SW 1271 (cell line): ENCODE data around the gene CYB5D1.
A peak's percentile ranks its signal among the peaks of the same experiment; 100 is the strongest.
"Not testable (repeated sequence)": the region's sequence is repeated elsewhere in the genome, so short reads cannot be mapped to it uniquely, and the experiment has no call there.

Source experiments
- DNase-seq, 2 experiments: peaks; one replicate each; lab custom pipeline; 2025; lab: John Stamatoyannopoulos, UW

Gene CYB5D1

GRCh38 chr17:7856011-7856810, 1.6 kb upstream of the CYB5D1 start:
- DNase-seq: no peak

GRCh38 chr17:7856811-7857712, 741 bp upstream of the CYB5D1 start, which contains the start of gene NAA38:
TSS of gene NAA38 (minus strand) at chr17:7857559. CDS start at chr17:7857463, 96 bp downstream.
- DNase-seq: peak; percentile 98 to 99

DNA sequence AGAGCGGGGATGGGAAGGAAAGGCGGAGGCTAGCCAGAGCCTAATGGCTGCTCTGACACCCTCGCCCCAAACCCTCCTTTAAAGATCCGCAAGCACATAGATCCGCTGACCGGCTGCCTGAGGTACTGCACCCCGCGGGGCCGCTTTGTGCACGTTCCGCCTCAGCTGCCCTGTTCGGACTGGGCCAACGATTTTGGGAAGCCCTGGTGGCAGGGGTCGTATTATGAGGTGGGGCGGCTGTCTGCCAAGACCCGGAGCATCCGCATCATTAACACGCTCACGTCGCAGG, 663 bp downstream of the CYB5D1 start:
- DNase-seq: peak; percentile 28 to 61

- no peak for DNase-seq
These were observed 1.2 kb downstream of the CYB5D1 start for GRCh38 chr17:7859028-7859427.

DNA sequence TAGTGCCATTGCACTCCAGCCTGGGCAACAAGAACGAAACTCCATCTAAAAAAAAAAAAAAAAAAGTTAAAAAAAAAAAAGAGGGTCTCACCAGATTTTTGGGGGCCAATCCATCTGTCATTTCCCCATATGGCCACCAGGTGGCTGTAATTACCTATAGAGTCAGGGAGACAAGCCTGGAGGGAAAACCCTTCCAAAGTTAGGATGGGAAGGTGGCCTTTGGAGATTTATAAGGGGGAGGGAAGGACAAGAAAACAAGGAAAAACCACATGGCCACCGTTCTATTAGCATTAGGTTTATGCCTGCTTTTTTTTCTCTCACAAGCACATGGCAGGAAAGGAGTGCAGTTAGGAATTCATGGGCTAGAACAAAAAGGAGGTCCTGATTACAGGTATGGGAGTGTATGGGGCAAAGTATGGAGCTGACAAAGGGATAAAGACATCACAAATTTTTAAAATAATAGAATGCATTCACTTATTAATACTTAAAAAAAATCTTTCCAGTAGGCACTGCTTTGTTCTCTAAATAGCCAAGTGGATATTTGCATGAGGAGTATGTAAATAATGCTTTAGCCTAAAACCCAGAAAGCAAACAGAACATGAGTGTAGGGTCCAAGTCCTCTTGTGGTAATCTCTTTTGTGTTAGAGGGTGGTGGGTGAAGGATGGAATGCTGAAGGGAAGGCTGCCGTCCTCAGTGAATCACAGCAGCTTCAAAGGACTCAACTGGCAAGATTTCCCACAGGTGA, 5.1 kb downstream of the CYB5D1 start:
- DNase-seq: peak in 1 of 2 experiments; percentile 42

DNA sequence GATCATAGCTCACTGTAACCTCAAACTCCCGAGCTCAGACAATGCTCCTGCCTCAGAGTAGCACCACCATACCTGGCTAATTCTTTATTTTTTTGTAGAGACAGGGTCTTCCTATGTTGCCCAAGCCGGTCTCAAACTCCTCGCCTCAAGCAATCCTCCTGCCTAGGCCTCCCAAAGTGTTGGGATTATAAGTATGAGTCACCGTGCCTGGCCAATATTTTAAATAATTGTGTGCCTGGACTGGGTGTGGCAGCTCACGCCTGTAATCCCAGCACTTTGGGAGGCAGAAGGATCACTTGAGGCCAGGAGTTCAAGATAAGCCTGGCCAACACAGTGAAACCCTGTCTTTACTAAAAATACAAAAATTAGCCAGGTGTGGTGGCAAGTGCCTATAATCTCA, 6.6 kb downstream of the CYB5D1 start:
- not testable (repeated sequence) for DNase-seq

DNA sequence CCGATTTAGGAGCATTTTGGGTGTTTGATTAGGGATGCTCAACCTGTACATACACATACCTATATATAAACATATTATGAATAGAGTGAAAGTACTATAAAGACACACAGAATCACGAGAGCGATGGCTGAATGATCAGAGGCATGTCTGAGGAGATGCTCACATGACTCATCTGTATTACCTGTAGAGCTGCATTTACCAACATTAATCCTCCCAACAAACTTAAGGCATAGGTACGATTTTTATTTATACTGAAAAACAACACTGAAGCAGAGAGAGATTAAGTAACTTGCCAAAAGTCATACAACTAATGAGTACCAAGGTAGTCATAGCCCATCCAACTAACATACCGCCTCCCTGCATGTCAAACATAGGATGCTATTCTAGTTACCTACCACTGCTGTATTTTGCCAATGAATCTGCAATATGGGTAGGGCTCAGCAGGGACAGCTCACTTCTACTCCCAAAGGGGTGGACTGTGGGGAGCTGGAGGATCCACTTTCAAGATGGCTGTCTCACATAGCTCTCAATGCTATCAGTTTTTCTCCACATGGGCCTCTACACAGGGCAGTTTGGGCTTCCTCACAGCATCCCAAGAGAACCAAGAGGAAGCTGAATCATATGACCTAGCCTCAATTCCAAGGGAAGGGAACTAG, 7.3 kb downstream of the CYB5D1 start:
- no peak for DNase-seq

- DNase-seq: no peak
These were observed 10.1 kb downstream of the CYB5D1 start for GRCh38 chr17:7867881-7868329.

DNA sequence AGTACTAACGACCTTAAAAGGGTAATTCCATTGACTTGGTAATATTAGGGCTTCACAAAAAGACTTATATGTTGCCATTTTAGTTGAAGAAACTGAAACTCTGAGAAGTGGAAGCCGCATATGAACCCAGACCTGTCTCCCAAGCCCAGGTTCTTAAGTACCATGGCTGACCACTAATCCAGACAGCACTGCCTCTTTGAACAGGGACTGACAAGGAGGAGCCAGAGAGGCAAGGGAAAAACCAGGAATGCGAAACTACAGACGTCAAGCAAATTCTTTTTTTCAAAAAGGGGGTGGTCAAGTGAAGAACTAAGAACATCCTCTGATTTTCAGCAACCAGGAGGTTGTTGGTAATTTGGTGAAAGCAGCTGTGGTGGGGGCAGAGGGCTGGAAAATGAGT, 15.2 kb downstream of the CYB5D1 start:
- no peak for DNase-seq

DNA sequence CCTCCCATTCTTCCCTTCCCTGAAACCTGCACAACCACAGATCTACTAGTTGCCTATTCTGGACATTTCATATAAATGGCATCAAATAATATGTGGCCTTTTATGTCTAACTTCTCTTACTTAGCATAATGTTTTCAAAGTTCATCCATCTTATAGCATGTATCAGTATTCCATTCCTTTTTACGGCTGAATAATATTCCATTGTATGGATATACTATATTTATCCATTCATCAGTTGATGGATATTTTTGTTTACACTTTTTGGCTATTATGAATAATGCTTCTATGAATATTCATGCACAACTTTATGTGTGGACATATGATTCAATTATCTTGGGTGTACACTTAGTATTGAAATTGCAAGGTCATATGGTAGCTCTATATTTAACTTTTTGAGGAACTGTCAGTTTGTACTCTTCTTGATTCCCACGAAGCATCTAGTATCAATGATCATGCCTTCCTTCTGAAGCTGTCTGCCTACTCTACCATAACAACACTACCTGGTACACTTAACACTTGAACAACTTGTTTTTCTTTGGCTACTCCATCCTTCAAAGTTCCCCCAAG, 18.1 kb downstream of the CYB5D1 start:
- DNase-seq: no peak

DNA sequence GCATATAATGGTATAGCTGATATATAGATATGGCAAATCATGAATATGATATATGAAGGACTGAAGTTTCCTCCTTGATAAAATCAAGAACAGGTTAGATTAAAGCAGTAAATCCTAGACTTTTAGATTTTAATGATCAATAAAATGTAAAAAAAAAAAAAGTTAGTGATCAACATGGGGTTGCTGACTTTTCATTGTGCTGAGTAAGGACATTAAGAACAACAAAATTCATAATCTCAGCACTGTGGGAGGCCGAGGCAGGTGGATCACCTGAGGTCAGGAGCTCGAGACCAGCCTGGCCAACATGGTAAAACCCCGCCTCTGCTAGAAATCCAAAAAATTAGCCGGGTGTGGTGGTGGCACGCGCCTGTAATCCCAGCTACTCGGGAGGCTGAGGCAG, 20.4 kb downstream of the CYB5D1 start:
- no peak for DNase-seq

GRCh38 chr17:7880076-7880868, 22.5 kb downstream of the CYB5D1 start:
- no peak for DNase-seq

DNA sequence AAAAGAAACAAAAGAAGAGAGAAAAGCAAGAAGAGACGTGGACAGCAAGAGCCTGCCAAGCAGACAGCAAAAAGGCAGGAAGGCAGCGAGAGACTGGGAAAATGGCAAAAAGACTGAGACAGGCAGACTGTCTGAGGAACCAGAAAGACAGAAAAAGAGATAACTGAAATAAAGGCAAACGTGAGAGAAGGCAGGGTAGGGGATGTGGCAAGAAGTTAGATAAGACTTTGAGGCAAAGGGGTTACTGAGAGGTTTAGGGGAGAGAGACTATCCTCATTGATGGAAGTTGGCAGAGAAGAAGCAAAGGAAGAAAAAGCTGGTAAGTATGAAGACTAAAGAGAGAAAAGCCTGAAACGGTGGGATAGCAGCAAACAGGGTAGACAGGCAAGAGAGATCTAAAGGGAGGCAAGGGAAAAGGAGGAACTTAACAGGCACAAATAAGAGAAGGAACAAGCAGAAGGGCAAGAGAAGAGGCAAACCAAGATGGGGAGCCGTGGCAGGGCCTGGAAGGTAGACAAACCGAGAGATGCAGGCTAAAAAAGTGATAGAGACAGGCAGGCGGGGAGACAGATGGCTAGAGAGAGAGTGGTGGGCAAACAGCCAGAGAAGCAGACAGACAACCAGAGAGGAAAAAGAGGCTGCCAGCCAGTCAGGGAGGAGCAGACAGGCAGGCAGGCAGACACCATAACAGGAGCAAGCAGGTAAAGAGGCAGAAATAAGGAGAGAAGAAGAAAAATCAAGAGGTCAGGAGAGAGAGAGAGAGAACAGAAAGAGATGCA, 23.7 kb downstream of the CYB5D1 start:
- DNase-seq: no peak

GRCh38 chr17:7882068-7882467, 24.3 kb downstream of the CYB5D1 start:
- DNase-seq: no peak

DNA sequence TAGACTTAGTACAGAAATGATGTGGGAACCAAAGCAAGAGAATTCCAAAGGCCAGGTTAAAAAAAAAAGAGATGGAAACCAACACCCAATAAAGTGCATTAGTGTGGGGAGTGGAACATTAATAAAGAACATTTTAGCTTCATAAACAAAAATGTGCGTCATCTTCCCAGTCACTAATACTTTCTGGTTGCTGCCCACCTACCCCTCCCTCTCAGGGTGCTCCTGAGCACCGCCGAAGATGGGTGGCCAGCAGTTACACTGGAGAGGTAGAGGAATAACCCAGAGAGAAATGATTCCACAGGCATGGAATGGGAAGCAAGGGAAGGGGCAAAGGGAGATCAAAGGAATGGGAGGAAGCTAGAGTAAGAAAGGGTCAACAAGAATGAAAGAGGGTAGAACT, 24.8 kb downstream of the CYB5D1 start:
- no peak for DNase-seq

GRCh38 chr17:7883781-7884386, 26.1 kb downstream of the CYB5D1 start:
- DNase-seq: peak in 1 of 2 experiments; percentile 15

DNA sequence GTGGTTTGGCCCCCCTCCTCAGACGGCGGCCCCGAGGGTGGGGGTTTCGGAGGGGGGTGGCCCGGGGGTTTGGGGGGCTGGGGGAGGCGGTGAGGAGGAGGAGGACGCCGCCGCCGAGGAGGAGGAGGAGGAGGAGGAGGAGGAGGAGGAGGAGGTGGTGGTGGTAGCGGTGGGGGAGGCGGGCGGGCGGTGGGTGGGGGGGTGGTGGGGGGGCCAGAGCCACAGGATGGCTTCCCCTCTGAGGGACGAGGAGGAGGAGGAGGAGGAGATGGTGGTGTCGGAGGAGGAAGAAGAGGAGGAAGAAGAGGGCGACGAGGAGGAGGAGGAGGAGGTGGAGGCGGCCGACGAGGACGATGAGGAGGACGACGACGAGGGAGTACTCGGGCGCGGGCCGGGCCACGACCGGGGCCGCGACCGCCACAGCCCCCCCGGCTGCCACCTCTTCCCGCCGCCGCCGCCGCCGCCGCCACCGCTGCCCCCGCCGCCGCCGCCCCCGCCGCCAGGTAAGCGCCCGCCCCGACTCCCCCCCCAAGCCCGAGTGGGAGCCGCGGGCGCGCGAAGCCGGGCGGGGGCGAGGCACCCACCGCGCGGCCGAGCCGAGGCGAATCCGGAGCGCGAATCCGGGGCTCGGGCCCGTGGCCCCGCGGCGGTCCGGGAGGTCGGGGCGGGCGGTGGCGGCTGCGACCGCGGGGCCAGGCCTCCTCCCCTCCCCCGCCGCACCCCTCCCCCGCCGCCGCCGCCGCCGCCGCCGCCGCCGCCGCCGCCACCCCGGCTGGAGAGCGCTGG, 27.0 kb downstream of the CYB5D1 start:
- no peak for DNase-seq

DNA sequence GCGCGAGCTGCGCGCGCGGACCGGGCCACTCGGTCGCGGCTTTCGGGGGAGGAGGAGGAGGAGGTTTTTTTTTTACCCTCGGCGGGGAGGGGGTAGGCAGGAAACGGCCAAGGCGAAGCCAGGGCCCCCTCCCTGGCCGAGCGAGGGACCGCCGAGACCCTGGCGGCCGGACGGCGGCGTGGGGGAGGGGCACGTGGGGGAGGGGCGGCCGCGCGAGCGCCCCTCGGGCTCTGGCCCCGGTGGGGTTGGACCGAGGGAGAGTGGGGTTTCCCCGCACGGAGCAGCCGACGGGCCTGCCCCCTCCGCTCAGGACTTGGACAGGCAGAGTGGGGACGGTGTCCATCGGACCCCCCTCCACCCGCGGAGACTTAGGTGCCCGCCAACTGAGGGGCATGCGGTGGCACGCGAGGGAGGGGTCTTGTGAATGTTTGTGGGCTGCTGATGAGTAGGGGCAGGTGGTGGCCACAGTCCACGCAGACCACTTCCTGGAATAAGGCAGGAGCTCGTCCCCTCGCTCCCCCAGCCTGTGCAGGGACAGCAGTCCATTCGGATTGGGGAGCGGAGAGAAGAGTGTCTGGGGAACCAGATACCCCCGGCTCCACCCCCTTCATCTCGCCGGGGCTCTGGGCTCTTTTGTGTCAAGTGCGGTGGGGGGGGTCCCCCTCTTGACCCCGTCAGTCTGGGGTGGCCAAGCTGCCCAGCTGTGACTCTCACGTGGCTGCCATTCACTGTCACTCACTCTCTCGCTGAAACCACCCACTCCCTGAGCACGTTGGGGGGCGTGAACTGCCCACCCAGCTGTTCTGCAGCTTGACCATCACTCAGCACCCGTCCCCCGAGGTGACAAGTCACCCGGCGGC, 27.8 kb downstream of the CYB5D1 start:
- peak in 1 of 2 experiments; percentile 62 for DNase-seq
